ACC112 (cell line): ENCODE data around the gene DBH.

Experiments
- H2AFZ ChIP-seq: fragments of 200-600 bp; sonication (generic); one replicate; pipeline ENCODE4 v1.6.0; 2017; ENCODE audit warnings: antibody characterized with exemption, low read length; ENCODE audit not compliant: unreplicated experiment
- H3K27ac ChIP-seq: fragments of 200-600 bp; sonication (generic); 2 replicates; pipeline ENCODE4 v1.5.1; 2014; ENCODE audit warnings: low read depth, mild to moderate bottlenecking, antibody characterized with exemption, low read length, moderate library complexity
- H3K27me3 ChIP-seq: fragments of 200-600 bp; sonication (generic); 2 replicates; pipeline ENCODE4 v1.6.1; 2014; ENCODE audit warnings: mild to moderate bottlenecking, antibody characterized with exemption, low read length, moderate library complexity, mixed read lengths; ENCODE audit not compliant: insufficient read depth
- H3K36me3 ChIP-seq: fragments of 200-600 bp; sonication (generic); 2 replicates; pipeline ENCODE4 v1.6.1; 2016; ENCODE audit warnings: mild to moderate bottlenecking, antibody characterized with exemption, low read length, moderate library complexity, mixed read lengths; ENCODE audit not compliant: insufficient read depth
- H3K4me1 ChIP-seq: fragments of 200-600 bp; sonication (generic); one replicate; pipeline ENCODE4 v1.6.1; 2016; ENCODE audit warnings: low read length, mixed read lengths; ENCODE audit not compliant: insufficient read depth, unreplicated experiment, control insufficient read depth
- H3K4me3 ChIP-seq: fragments of 200-600 bp; sonication (generic); 2 replicates; pipeline ENCODE4 v1.5.1; 2014; ENCODE audit warnings: mild to moderate bottlenecking, low read depth, low read length
- H3K79me2 ChIP-seq: fragments of 200-600 bp; sonication (generic); one replicate; pipeline ENCODE4 v1.6.0; 2016; ENCODE audit warnings: low read length; ENCODE audit not compliant: control insufficient read depth, unreplicated experiment, insufficient read depth

DBH gene

GRCh38 chr9:133612051-133612450 lies 24.1 kb upstream of the DBH start:
- Histone ChIP-seq H3K27me3 (peaks cover 95% of the 10 kb centered on the region), H3K79me2 (no peaks in the 10 kb centered on the region), H3K4me3 (no peak overlapping the region), H3K27ac (no peak overlapping the region), H3K4me1 (no peaks in the 10 kb centered on the region), H2AFZ (no peak overlapping the region), H3K36me3 (no peaks in the 10 kb centered on the region)

GRCh38 chr9:133612816-133613215 lies 23.3 kb upstream of the DBH start:
- peaks cover 95% of the 10 kb centered on the region for H3K27me3 ChIP-seq
- no peaks in the 10 kb centered on the region for H3K36me3 ChIP-seq

GRCh38 chr9:133613432-133613831 lies 22.7 kb upstream of the DBH start:
- Histone ChIP-seq H3K4me1 (no peaks in the 10 kb centered on the region), H3K36me3 (no peaks in the 10 kb centered on the region), H3K27ac (no peak overlapping the region), H3K79me2 (no peaks in the 10 kb centered on the region), H3K4me3 (no peak overlapping the region), H3K27me3 (peaks cover 95% of the 10 kb centered on the region), H2AFZ (no peak overlapping the region)

More at GRCh38 chr9:133612816-133613215, 23.3 kb upstream of the DBH start:
- no peak overlapping the region for H3K4me3 ChIP-seq
- H2AFZ ChIP-seq: no peak overlapping the region
- H3K79me2 ChIP-seq: no peaks in the 10 kb centered on the region
- H3K4me1 ChIP-seq: no peaks in the 10 kb centered on the region
- H3K27ac ChIP-seq: no peak overlapping the region

- Histone ChIP-seq H2AFZ (no peak overlapping the region), H3K4me1 (no peaks in the 10 kb centered on the region), H3K27me3 (peaks cover 96% of the 10 kb centered on the region)
These were observed 22.1 kb upstream of the DBH start for GRCh38 chr9:133614056-133614455.

GRCh38 chr9:133614678-133615077 lies 21.5 kb upstream of the DBH start:
- H3K79me2 ChIP-seq: no peaks in the 10 kb centered on the region
- no peak overlapping the region for H2AFZ ChIP-seq
- no peak overlapping the region for H3K4me3 ChIP-seq
- H3K27ac ChIP-seq: no peak overlapping the region
- no peaks in the 10 kb centered on the region for H3K36me3 ChIP-seq
- peaks cover 98% of the 10 kb centered on the region for H3K27me3 ChIP-seq
- H3K4me1 ChIP-seq: no peaks in the 10 kb centered on the region

More at GRCh38 chr9:133614056-133614455, 22.1 kb upstream of the DBH start:
- no peak overlapping the region for H3K4me3 ChIP-seq
- H3K36me3 ChIP-seq: no peaks in the 10 kb centered on the region
- no peak overlapping the region for H3K27ac ChIP-seq
- no peaks in the 10 kb centered on the region for H3K79me2 ChIP-seq

GRCh38 chr9:133615186-133615585 lies 21.0 kb upstream of the DBH start:
- no peaks in the 10 kb centered on the region for H3K36me3 ChIP-seq
- no peak overlapping the region for H3K4me3 ChIP-seq
- no peaks in the 10 kb centered on the region for H3K4me1 ChIP-seq
- no peak overlapping the region for H3K27ac ChIP-seq
- H2AFZ ChIP-seq: no peak overlapping the region
- peaks cover 99% of the 10 kb centered on the region for H3K27me3 ChIP-seq
- H3K79me2 ChIP-seq: no peaks in the 10 kb centered on the region

GRCh38 chr9:133615606-133616188 lies 20.5 kb upstream of the DBH start:
- H3K36me3 ChIP-seq: no peaks in the 10 kb centered on the region
- H3K79me2 ChIP-seq: no peaks in the 10 kb centered on the region
- H2AFZ ChIP-seq: no peak overlapping the region
- H3K4me1 ChIP-seq: no peaks in the 10 kb centered on the region
- H3K27me3 ChIP-seq: peaks cover 98% of the 10 kb centered on the region
- H3K27ac ChIP-seq: no peak overlapping the region
- no peak overlapping the region for H3K4me3 ChIP-seq

GRCh38 chr9:133616643-133617405 lies 19.3 kb upstream of the DBH start:
- Histone ChIP-seq H3K36me3 (no peaks in the 10 kb centered on the region), H2AFZ (no peak overlapping the region), H3K27ac (no peak overlapping the region), H3K27me3 (peaks cover 97% of the 10 kb centered on the region), H3K4me1 (no peaks in the 10 kb centered on the region), H3K79me2 (no peaks in the 10 kb centered on the region), H3K4me3 (no peak overlapping the region)

- H3K36me3 ChIP-seq: no peaks in the 10 kb centered on the region
- no peak overlapping the region for H3K27ac ChIP-seq
- no peak overlapping the region for H2AFZ ChIP-seq
- H3K79me2 ChIP-seq: no peaks in the 10 kb centered on the region
- H3K4me1 ChIP-seq: no peaks in the 10 kb centered on the region
- no peak overlapping the region for H3K4me3 ChIP-seq
- H3K27me3 ChIP-seq: peaks cover 97% of the 10 kb centered on the region
These were observed 17.4 kb upstream of the DBH start for GRCh38 chr9:133618726-133619125.

GRCh38 chr9:133619791-133620190 lies 16.4 kb upstream of the DBH start:
- Histone ChIP-seq H3K4me1 (no peaks in the 10 kb centered on the region), H3K4me3 (no peak overlapping the region), H3K36me3 (no peaks in the 10 kb centered on the region), H3K27me3 (peaks cover 96% of the 10 kb centered on the region), H2AFZ (no peak overlapping the region), H3K27ac (no peak overlapping the region), H3K79me2 (no peaks in the 10 kb centered on the region)

- Histone ChIP-seq H3K27ac (no peak overlapping the region), H3K27me3 (peaks cover 96% of the 10 kb centered on the region)
These were observed 14.4 kb upstream of the DBH start for GRCh38 chr9:133621725-133622267.

More at GRCh38 chr9:133621725-133622267, 14.4 kb upstream of the DBH start:
- Histone ChIP-seq H3K4me1 (no peaks in the 10 kb centered on the region), H2AFZ (no peak overlapping the region), H3K36me3 (no peaks in the 10 kb centered on the region), H3K4me3 (no peak overlapping the region), H3K79me2 (no peaks in the 10 kb centered on the region)
